ENCODE results near the gene EPDR1. TPM values are rescaled to one million over a fixed set of nuclear protein-coding genes. Genes with fewer than 3 reads are reported as not detected.

EPDR1 gene
- polyA plus RNA-seq (0.02 to 0.04 TPM in 2 of 3 replicates, not detected in the other), polyA minus RNA-seq (not detected in 3 replicates)
- not detected for polyA plus RNA-seq (2011; ENCODE audit: low read depth)
- 0.03 and 0.06 TPM in 2 replicates for polyA plus RNA-seq (2011; cell fraction: cytosol; rRNA removed)
- polyA plus RNA-seq (2011; cell fraction: nucleus; rRNA removed) = not detected in 2 replicates
- polyA plus RNA-seq (2012; ENCODE audit: low replicate concordance) = not detected in 2 replicates
- polyA minus RNA-seq (2011; cell fraction: cytosol; rRNA and poly(A)+ RNA removed) = 4.2 TPM
- 0.42 TPM in 1 of 2 replicates, not detected in the other for polyA minus RNA-seq (2011; cell fraction: nucleus; rRNA and poly(A)+ RNA removed)

- no peaks in the 10 kb centered on the region for H3K9me3 ChIP-seq (ENCODE audit: control insufficient read depth, low read depth, low read length)
- TF ChIP-seq CTCF (optimal IDR thresholded peaks at IDR 0.05 in 1 of 3, IDR thresholded peaks at IDR 0.05 in 1 of 3, conservative IDR thresholded peaks at IDR 0.05 in 1 of 3; ENCODE audit: extremely low read depth in 1 of 3, insufficient read depth in 2 of 3, low read length in 3 of 3) (no peak), EZH2 (IDR thresholded peaks at IDR 0.05; ENCODE audit: low read length) (no peak)
- no peaks in the 10 kb centered on the region for H3K79me2 ChIP-seq (ENCODE audit: control insufficient read depth, insufficient read depth, low read length)
- H3K4me3 ChIP-seq (ENCODE audit: control insufficient read depth in 2 of 3, extremely low read depth in 1 of 3, insufficient read depth in 2 of 3, low read depth in 1 of 3, low read length in 3 of 3) = no peak within 1 kb of the TSS
- DNase-seq (ENCODE audit: low read depth, low spot score) (no peak), FAIRE-seq (no peak)
- no peaks in the 10 kb centered on the region for H4K20me1 ChIP-seq (ENCODE audit: control insufficient read depth, extremely low read depth, insufficient read depth, low read length)
- no peaks in the 10 kb centered on the region for H3K4me1 ChIP-seq (ENCODE audit: control insufficient read depth, extremely low read depth, insufficient read depth, low read length)
- no peaks in the 10 kb centered on the region for H3K9me1 ChIP-seq (ENCODE audit: control insufficient read depth, extremely low read depth, insufficient read depth, low read length)
- dilution Hi-C loops (cut with MboI; ENCODE audit: extremely low pct_ligation_motif_present, low sequenced_read_pairs) = no loop called here
- H3K36me3 ChIP-seq (ENCODE audit: control insufficient read depth in 2 of 2, extremely low read depth in 1 of 2, insufficient read depth in 2 of 2, low read length in 2 of 2) = no peaks in the 10 kb centered on the region
- no peak within 1 kb of the TSS for H3K27ac ChIP-seq (ENCODE audit: control insufficient read depth, insufficient read depth, low read length)
- no peak within 1 kb of the TSS for H3K4me2 ChIP-seq (ENCODE audit: control insufficient read depth, extremely low read depth, insufficient read depth, low read depth, low read length)
- H3K9ac ChIP-seq (ENCODE audit: control insufficient read depth, extremely low read depth, insufficient read depth, low read length) = no peak within 1 kb of the TSS
- no peak within 1 kb of the TSS for H2AFZ ChIP-seq (ENCODE audit: control insufficient read depth, low read length)
- H3K27me3 ChIP-seq (ENCODE audit: control insufficient read depth, extremely low read depth, insufficient read depth, low read length) = peaks cover 23% of the 10 kb centered on the region
Observed at GRCh38 chr7:37920305-37920848, at the start of gene EPDR1. Gene EPDR1, plus strand, starts transcription at chr7:37920640. Its CDS starts 300 bp downstream, at chr7:37920940.

GRCh38 chr7:37882086-37882485 lies 38.4 kb upstream of the EPDR1 start:
- no peaks in the 10 kb centered on the region for H3K9me3 ChIP-seq (ENCODE audit: control insufficient read depth, low read depth, low read length)
- no peaks in the 10 kb centered on the region for H3K4me1 ChIP-seq (ENCODE audit: control insufficient read depth, extremely low read depth, insufficient read depth, low read length)
- H3K9me1 ChIP-seq (ENCODE audit: control insufficient read depth, extremely low read depth, insufficient read depth, low read length) = no peaks in the 10 kb centered on the region
- H4K20me1 ChIP-seq (ENCODE audit: control insufficient read depth, extremely low read depth, insufficient read depth, low read length) = no peaks in the 10 kb centered on the region
- no peaks in the 10 kb centered on the region for H3K79me2 ChIP-seq (ENCODE audit: control insufficient read depth, insufficient read depth, low read length)
- no peak overlapping the region for H3K4me2 ChIP-seq (ENCODE audit: control insufficient read depth, extremely low read depth, insufficient read depth, low read depth, low read length)
- H3K27ac ChIP-seq (ENCODE audit: control insufficient read depth, insufficient read depth, low read length) = no peak overlapping the region
- no peaks in the 10 kb centered on the region for H3K27me3 ChIP-seq (ENCODE audit: control insufficient read depth, extremely low read depth, insufficient read depth, low read length)
- H3K4me3 ChIP-seq (ENCODE audit: control insufficient read depth in 2 of 3, extremely low read depth in 1 of 3, insufficient read depth in 2 of 3, low read depth in 1 of 3, low read length in 3 of 3) = no peak overlapping the region
- FAIRE-seq (no peak), DNase-seq (ENCODE audit: low read depth, low spot score) (no peak)
- TF ChIP-seq CTCF (optimal IDR thresholded peaks at IDR 0.05 in 1 of 3, IDR thresholded peaks at IDR 0.05 in 1 of 3, conservative IDR thresholded peaks at IDR 0.05 in 1 of 3; ENCODE audit: extremely low read depth in 1 of 3, insufficient read depth in 2 of 3, low read length in 3 of 3) = no peak
- no peak for TF ChIP-seq EZH2 (IDR thresholded peaks at IDR 0.05; ENCODE audit: low read length)
- H2AFZ ChIP-seq (ENCODE audit: control insufficient read depth, low read length) = no peak overlapping the region
- H3K36me3 ChIP-seq (ENCODE audit: control insufficient read depth in 2 of 2, extremely low read depth in 1 of 2, insufficient read depth in 2 of 2, low read length in 2 of 2) = no peaks in the 10 kb centered on the region
- dilution Hi-C loops (cut with MboI; ENCODE audit: extremely low pct_ligation_motif_present, low sequenced_read_pairs) = no loop called here
- H3K9ac ChIP-seq (ENCODE audit: control insufficient read depth, extremely low read depth, insufficient read depth, low read length) = no peak overlapping the region
